IPS DF 6.9 (cell line): Measurements from ENCODE around the gene OR5B12.

Source experiments
- DNase-seq: peaks from one replicate; pipeline ENCODE4 v3.0.0-alpha.2; 2013; ENCODE audit warnings: low read depth, low spot score
- H3K27ac ChIP-seq: one replicate; pipeline ENCODE4 v1.5.1; 2013; ENCODE audit warnings: low read length, control low read depth
- H3K27me3 ChIP-seq: 2 replicates; pipeline ENCODE4 v1.6.1; 2013; ENCODE audit warnings: mild to moderate bottlenecking, low read length; ENCODE audit not compliant: control insufficient read depth, insufficient read depth
- H3K36me3 ChIP-seq: 2 replicates; pipeline ENCODE4 v1.6.1; 2013; ENCODE audit warnings: low read length; ENCODE audit not compliant: control insufficient read depth, insufficient read depth
- H3K4me1 ChIP-seq: 2 replicates; pipeline ENCODE4 v1.6.1; 2013; ENCODE audit warnings: low read length; ENCODE audit not compliant: control insufficient read depth, insufficient read depth
- H3K4me3 ChIP-seq: 2 replicates; pipeline ENCODE4 v1.5.1; 2013; ENCODE audit warnings: mild to moderate bottlenecking, low read length
- H3K9me3 ChIP-seq: 2 replicates; pipeline ENCODE4 v1.6.1; 2013; ENCODE audit warnings: low read length, inconsistent platforms; ENCODE audit not compliant: control insufficient read depth, insufficient read depth
- WGBS: extraction: QIAGEN DNeasy Blood & Tissue Kit; methylation state at CpG from one replicate; pipeline ENCODE4 v1.1.7; 2013; ENCODE audit warnings: mixed read lengths, missing lambda C conversion rate; ENCODE audit not compliant: insufficient read length, insufficient coverage; 5-methylcytosine and 5-hydroxymethylcytosine counted together

Gene OR5B12

GRCh38 chr11:58442136-58442535 is at the start of gene OR5B12:
Gene OR5B12 (minus strand): TSS chr11:58442236. CDS start chr11:58440151, 2,085 bp downstream.
- Histone ChIP-seq H3K27me3 (no peaks in the 10 kb centered on the region), H3K4me3 (no peak within 1 kb of the TSS), H3K9me3 (no peaks in the 10 kb centered on the region), H3K4me1 (no peaks in the 10 kb centered on the region), H3K36me3 (no peaks in the 10 kb centered on the region), H3K27ac (no peak within 1 kb of the TSS)
- no peak for DNase-seq
- no CpG with 5 or more reads among the region's 1 CpG for WGBS

GRCh38 chr11:58490827-58491226 is 48.8 kb upstream of the OR5B12 start:
- peaks cover 2% of the 10 kb centered on the region; the same call in 1 of the 2 replicates for H3K4me1 ChIP-seq
- DNase-seq = no peak
- H3K4me3 ChIP-seq = no peak overlapping the region
- no peaks in the 10 kb centered on the region for H3K36me3 ChIP-seq
- H3K27ac ChIP-seq = no peak overlapping the region
- no peaks in the 10 kb centered on the region for H3K27me3 ChIP-seq
- no peaks in the 10 kb centered on the region for H3K9me3 ChIP-seq
- 100% methylated on average over 2 of the region's 2 CpGs for WGBS

- Histone ChIP-seq H3K27ac (no peak overlapping the region), H3K36me3 (no peaks in the 10 kb centered on the region), H3K4me1 (peaks cover 2% of the 10 kb centered on the region; the same call in 1 of the 2 replicates), H3K4me3 (no peak overlapping the region), H3K27me3 (no peaks in the 10 kb centered on the region), H3K9me3 (no peaks in the 10 kb centered on the region)
- no peak for DNase-seq
Observed at GRCh38 chr11:58487170-58487569, 45.1 kb upstream of the OR5B12 start.

- H3K4me3 ChIP-seq = no peak overlapping the region
- DNase-seq = no peak
- no CpG with 5 or more reads among the region's 1 CpG for WGBS
Observed at GRCh38 chr11:58485961-58486360, 43.9 kb upstream of the OR5B12 start.

GRCh38 chr11:58471892-58472291 is 29.9 kb upstream of the OR5B12 start:
- Histone ChIP-seq H3K4me1 (no peaks in the 10 kb centered on the region), H3K9me3 (no peaks in the 10 kb centered on the region), H3K36me3 (no peaks in the 10 kb centered on the region), H3K27me3 (no peaks in the 10 kb centered on the region), H3K27ac (no peak overlapping the region), H3K4me3 (no peak overlapping the region)
- DNase-seq = no peak

More at GRCh38 chr11:58485961-58486360, 43.9 kb upstream of the OR5B12 start:
- Histone ChIP-seq H3K36me3 (no peaks in the 10 kb centered on the region), H3K27ac (no peak overlapping the region), H3K9me3 (no peaks in the 10 kb centered on the region), H3K27me3 (no peaks in the 10 kb centered on the region), H3K4me1 (peaks cover 2% of the 10 kb centered on the region; the same call in 1 of the 2 replicates)

- Histone ChIP-seq H3K9me3 (no peaks in the 10 kb centered on the region), H3K27ac (no peak overlapping the region), H3K4me1 (no peaks in the 10 kb centered on the region), H3K27me3 (no peaks in the 10 kb centered on the region), H3K36me3 (no peaks in the 10 kb centered on the region), H3K4me3 (no peak overlapping the region)
- DNase-seq = no peak
- no CpG with 5 or more reads among the region's 1 CpG for WGBS
Observed at GRCh38 chr11:58466293-58466692, 24.3 kb upstream of the OR5B12 start.

GRCh38 chr11:58465690-58466089 is 23.7 kb upstream of the OR5B12 start:
- no peak for DNase-seq

GRCh38 chr11:58451585-58451984 is 9.5 kb upstream of the OR5B12 start:
- no CpG with 5 or more reads among the region's 3 CpGs for WGBS
- Histone ChIP-seq H3K27me3 (no peaks in the 10 kb centered on the region), H3K9me3 (no peaks in the 10 kb centered on the region), H3K4me3 (no peak overlapping the region), H3K4me1 (no peaks in the 10 kb centered on the region), H3K36me3 (no peaks in the 10 kb centered on the region), H3K27ac (no peak overlapping the region)
- no peak for DNase-seq

More at GRCh38 chr11:58465690-58466089, 23.7 kb upstream of the OR5B12 start:
- WGBS = no CpG with 5 or more reads among the region's 3 CpGs
- no peak overlapping the region for H3K27ac ChIP-seq
- no peaks in the 10 kb centered on the region for H3K36me3 ChIP-seq
- no peaks in the 10 kb centered on the region for H3K9me3 ChIP-seq
- H3K27me3 ChIP-seq = no peaks in the 10 kb centered on the region
- no peaks in the 10 kb centered on the region for H3K4me1 ChIP-seq
- no peak overlapping the region for H3K4me3 ChIP-seq

- no peaks in the 10 kb centered on the region for H3K4me1 ChIP-seq
- no peak overlapping the region for H3K4me3 ChIP-seq
- H3K36me3 ChIP-seq = no peaks in the 10 kb centered on the region
- H3K9me3 ChIP-seq = no peaks in the 10 kb centered on the region
- no CpG with 5 or more reads among the region's 6 CpGs for WGBS
- DNase-seq = no peak
- no peaks in the 10 kb centered on the region for H3K27me3 ChIP-seq
- H3K27ac ChIP-seq = no peak overlapping the region
Observed at GRCh38 chr11:58446294-58446693, 4.3 kb upstream of the OR5B12 start.

GRCh38 chr11:58444300-58444699 is 2.3 kb upstream of the OR5B12 start:
- H3K4me3 ChIP-seq = no peak overlapping the region
- WGBS = no CpG with 5 or more reads among the region's 2 CpGs
- H3K36me3 ChIP-seq = no peaks in the 10 kb centered on the region
- no peak overlapping the region for H3K27ac ChIP-seq
- H3K9me3 ChIP-seq = no peaks in the 10 kb centered on the region
- H3K27me3 ChIP-seq = no peaks in the 10 kb centered on the region
- H3K4me1 ChIP-seq = no peaks in the 10 kb centered on the region
- DNase-seq = no peak

- Histone ChIP-seq H3K4me1 (no peaks in the 10 kb centered on the region), H3K4me3 (no peak overlapping the region), H3K36me3 (no peaks in the 10 kb centered on the region), H3K27me3 (no peaks in the 10 kb centered on the region), H3K27ac (no peak overlapping the region), H3K9me3 (no peaks in the 10 kb centered on the region)
- WGBS = no CpG with 5 or more reads among the region's 4 CpGs
- no peak for DNase-seq
Observed at GRCh38 chr11:58438486-58438885, 3.5 kb downstream of the OR5B12 start.
